ENCODE data around the gene ALB.

ALB gene

DNA sequence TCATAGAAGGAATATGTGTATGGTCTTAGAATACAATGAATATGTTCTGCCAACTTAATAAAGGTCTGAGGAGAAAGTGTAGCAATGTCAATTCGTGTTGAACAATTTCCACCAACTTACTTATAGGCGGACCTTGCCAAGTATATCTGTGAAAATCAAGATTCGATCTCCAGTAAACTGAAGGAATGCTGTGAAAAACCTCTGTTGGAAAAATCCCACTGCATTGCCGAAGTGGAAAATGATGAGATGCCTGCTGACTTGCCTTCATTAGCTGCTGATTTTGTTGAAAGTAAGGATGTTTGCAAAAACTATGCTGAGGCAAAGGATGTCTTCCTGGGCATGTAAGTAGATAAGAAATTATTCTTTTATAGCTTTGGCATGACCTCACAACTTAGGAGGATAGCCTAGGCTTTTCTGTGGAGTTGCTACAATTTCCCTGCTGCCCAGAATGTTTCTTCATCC, 9.2 kb downstream of the ALB start:
- Histone ChIP-seq H3K4me1 (no peaks in the 10 kb centered on the region), H3K79me2 (no peaks in the 10 kb centered on the region), H3K4me2 (ENCODE audit: low read length) (no peak overlapping the region), H3K27ac (no peak overlapping the region), H2AFZ (no peak overlapping the region), H3K9me3 (ENCODE audit: control insufficient read depth, low read length) (no peaks in the 10 kb centered on the region), H3K4me3 (ENCODE audit: low read depth, low read length) (no peak overlapping the region), H3K9ac (no peak overlapping the region), H3K27me3 (ENCODE audit: control insufficient read depth, insufficient read depth, low read length) (no peaks in the 10 kb centered on the region), H3K36me3 (ENCODE audit: control insufficient read depth, insufficient read depth, low read length) (no peaks in the 10 kb centered on the region)
- TF ChIP-seq, protein P1, sequence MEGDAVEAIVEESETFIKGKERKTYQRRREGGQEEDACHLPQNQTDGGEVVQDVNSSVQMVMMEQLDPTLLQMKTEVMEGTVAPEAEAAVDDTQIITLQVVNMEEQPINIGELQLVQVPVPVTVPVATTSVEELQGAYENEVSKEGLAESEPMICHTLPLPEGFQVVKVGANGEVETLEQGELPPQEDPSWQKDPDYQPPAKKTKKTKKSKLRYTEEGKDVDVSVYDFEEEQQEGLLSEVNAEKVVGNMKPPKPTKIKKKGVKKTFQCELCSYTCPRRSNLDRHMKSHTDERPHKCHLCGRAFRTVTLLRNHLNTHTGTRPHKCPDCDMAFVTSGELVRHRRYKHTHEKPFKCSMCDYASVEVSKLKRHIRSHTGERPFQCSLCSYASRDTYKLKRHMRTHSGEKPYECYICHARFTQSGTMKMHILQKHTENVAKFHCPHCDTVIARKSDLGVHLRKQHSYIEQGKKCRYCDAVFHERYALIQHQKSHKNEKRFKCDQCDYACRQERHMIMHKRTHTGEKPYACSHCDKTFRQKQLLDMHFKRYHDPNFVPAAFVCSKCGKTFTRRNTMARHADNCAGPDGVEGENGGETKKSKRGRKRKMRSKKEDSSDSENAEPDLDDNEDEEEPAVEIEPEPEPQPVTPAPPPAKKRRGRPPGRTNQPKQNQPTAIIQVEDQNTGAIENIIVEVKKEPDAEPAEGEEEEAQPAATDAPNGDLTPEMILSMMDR (IDR thresholded peaks at IDR 0.05), result no peak

DNA sequence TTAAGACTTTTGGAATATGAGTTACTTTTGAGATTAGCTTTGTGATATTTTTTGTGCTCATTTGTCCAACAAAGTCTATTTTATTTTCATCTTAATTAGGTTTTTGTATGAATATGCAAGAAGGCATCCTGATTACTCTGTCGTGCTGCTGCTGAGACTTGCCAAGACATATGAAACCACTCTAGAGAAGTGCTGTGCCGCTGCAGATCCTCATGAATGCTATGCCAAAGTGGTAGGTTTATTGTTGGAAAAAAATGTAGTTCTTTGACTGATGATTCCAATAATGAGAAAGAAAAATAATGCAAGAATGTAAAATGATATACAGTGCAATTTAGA, 10.8 kb downstream of the ALB start:
- H3K4me2 ChIP-seq (ENCODE audit: low read length), result no peak overlapping the region
- H3K27me3 ChIP-seq (ENCODE audit: control insufficient read depth, insufficient read depth, low read length), result no peaks in the 10 kb centered on the region
- no peak overlapping the region for H2AFZ ChIP-seq
- H3K36me3 ChIP-seq (ENCODE audit: control insufficient read depth, insufficient read depth, low read length), result no peaks in the 10 kb centered on the region
- TF ChIP-seq, protein P1 (IDR thresholded peaks at IDR 0.05), result no peak
- H3K9me3 ChIP-seq (ENCODE audit: control insufficient read depth, low read length), result no peaks in the 10 kb centered on the region
- no peak overlapping the region for H3K9ac ChIP-seq
- H3K4me1 ChIP-seq, result no peaks in the 10 kb centered on the region
- no peak overlapping the region for H3K27ac ChIP-seq
- no peak overlapping the region for H3K4me3 ChIP-seq (ENCODE audit: low read depth, low read length)
- no peaks in the 10 kb centered on the region for H3K79me2 ChIP-seq

DNA sequence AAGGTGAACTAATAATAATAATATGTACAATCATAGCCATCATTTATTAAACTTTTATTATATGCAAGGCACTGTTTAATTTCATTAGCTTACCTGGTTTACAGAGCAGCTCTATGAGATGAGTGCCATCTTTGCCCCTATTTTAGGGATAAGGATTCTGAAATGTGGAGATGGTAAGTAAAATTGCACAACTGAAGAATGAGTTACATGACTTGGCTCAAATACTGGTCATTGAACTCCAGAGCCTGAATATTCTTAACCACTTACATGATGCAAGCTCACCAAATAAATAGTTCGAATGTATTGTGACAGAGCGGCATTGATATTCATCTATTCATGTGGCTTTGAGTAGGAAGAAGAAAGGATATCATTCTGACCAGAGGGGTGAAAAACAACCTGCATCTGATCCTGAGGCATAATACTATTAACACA, 11.7 kb downstream of the ALB start:
- no peaks in the 10 kb centered on the region for H3K79me2 ChIP-seq
- H3K27ac ChIP-seq, result no peak overlapping the region
- H3K9me3 ChIP-seq (ENCODE audit: control insufficient read depth, low read length), result no peaks in the 10 kb centered on the region
- H3K9ac ChIP-seq, result no peak overlapping the region
- no peaks in the 10 kb centered on the region for H3K27me3 ChIP-seq (ENCODE audit: control insufficient read depth, insufficient read depth, low read length)
- no peaks in the 10 kb centered on the region for H3K4me1 ChIP-seq
- H3K36me3 ChIP-seq (ENCODE audit: control insufficient read depth, insufficient read depth, low read length), result no peaks in the 10 kb centered on the region
- TF ChIP-seq, protein P1 (IDR thresholded peaks at IDR 0.05), result no peak
- no peak overlapping the region for H2AFZ ChIP-seq
- no peak overlapping the region for H3K4me3 ChIP-seq (ENCODE audit: low read depth, low read length)
- H3K4me2 ChIP-seq (ENCODE audit: low read length), result no peak overlapping the region

DNA sequence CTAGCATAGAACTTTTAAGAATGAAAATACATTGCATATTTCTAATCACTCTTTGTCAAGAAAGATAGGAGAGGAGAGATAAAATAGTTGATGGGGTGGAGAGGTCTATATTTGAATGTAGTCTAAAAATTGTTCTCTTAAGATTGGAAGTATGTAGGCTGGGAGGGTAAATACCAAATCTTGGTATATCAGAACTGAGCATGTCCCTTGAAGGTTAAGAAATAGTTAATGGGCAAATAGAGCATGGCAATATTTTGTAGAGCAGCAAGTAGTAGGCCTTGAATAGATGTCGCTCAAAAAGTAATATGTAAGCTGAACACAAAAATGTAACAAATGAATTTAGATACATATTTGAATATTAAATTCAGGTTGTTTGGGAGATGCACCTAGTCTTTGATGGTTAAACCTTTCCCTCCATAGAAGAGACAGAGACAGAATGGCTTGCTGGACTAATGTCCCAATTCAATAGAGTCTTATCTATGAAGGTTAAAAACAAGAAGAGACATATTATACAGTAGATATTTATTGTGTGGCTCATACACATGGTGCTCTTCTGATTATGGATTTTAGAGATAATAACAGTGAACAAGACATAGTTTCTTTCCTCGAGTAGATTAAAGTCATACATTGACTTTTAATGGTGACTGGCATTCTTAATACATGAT, 12.5 kb downstream of the ALB start:
- H2AFZ ChIP-seq, result no peak overlapping the region
- H3K9ac ChIP-seq, result no peak overlapping the region
- no peaks in the 10 kb centered on the region for H3K27me3 ChIP-seq (ENCODE audit: control insufficient read depth, insufficient read depth, low read length)
- no peaks in the 10 kb centered on the region for H3K36me3 ChIP-seq (ENCODE audit: control insufficient read depth, insufficient read depth, low read length)
- H3K9me3 ChIP-seq (ENCODE audit: control insufficient read depth, low read length), result no peaks in the 10 kb centered on the region
- H3K4me2 ChIP-seq (ENCODE audit: low read length), result no peak overlapping the region
- no peak overlapping the region for H3K4me3 ChIP-seq (ENCODE audit: low read depth, low read length)
- H3K79me2 ChIP-seq, result no peaks in the 10 kb centered on the region
- no peaks in the 10 kb centered on the region for H3K4me1 ChIP-seq
- no peak overlapping the region for H3K27ac ChIP-seq
- TF ChIP-seq, protein P1 (IDR thresholded peaks at IDR 0.05), result no peak

DNA sequence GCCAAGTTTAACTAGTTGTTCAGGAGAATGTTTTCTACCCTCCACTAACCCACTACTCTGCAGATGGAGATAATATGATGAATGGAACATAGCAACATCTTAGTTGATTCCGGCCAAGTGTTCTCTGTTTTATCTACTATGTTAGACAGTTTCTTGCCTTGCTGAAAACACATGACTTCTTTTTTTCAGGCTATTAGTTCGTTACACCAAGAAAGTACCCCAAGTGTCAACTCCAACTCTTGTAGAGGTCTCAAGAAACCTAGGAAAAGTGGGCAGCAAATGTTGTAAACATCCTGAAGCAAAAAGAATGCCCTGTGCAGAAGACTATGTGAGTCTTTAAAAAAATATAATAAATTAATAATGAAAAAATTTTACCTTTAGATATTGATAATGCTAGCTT, 13.3 kb downstream of the ALB start:
- no peak overlapping the region for H3K9ac ChIP-seq
- H3K4me3 ChIP-seq (ENCODE audit: low read depth, low read length), result no peak overlapping the region
- no peak overlapping the region for H2AFZ ChIP-seq

More for the DNA sequence above, 13.3 kb downstream of the ALB start:
- no peak overlapping the region for H3K4me2 ChIP-seq (ENCODE audit: low read length)
- H3K9me3 ChIP-seq (ENCODE audit: control insufficient read depth, low read length), result no peaks in the 10 kb centered on the region
- TF ChIP-seq, protein P1 (IDR thresholded peaks at IDR 0.05), result no peak
- H3K27me3 ChIP-seq (ENCODE audit: control insufficient read depth, insufficient read depth, low read length), result no peaks in the 10 kb centered on the region
- no peaks in the 10 kb centered on the region for H3K4me1 ChIP-seq
- no peaks in the 10 kb centered on the region for H3K79me2 ChIP-seq
- H3K36me3 ChIP-seq (ENCODE audit: control insufficient read depth, insufficient read depth, low read length), result no peaks in the 10 kb centered on the region
- H3K27ac ChIP-seq, result no peak overlapping the region
